Measurements from ENCODE around the gene ARMS2.

DNA sequence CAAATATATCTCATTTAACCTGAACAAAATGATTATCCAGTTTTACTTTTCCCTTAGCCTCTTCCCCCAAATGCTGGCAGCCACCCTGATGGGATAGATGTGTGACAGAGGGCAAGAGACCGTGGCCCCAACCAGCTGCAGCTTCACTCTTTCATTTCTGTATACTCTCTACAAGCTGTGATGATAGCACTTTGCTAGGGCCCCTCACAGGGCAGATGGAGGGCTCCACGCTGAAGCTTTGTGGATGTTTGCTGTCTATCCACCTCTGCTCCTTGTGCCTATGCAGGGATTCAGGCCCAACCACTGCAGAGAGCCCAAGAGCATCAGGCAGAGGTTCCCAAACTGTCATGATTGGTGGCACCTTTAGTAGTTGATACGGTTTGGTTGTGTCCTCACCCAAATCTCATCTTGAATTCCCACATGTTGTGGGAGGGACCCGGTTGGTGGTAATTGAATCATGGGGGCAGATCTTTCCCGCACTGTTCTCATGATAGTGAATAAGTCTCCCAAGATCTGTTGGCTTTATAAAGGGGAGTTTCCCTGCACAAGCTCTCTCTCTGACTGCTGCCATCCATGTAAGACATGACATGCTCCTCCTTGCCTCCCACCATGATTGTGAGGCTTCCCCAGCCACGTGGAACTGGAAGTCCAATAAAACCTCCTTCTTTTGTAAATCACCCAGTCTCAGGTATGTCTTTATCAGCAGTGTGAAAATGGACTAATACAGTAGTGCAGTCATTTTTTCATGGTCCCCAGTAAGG, 27.0 kb downstream of the ARMS2 start:
- TF ChIP-seq NFYB (CRISPR knock-in tag; conservative IDR thresholded peaks at IDR 0.05; ENCODE audit: low read depth) (no peak), CTCF (IDR thresholded peaks at IDR 0.05) (no peak), TCF7 (CRISPR knock-in tag; IDR thresholded peaks at IDR 0.05; ENCODE audit: low read depth) (no peak), E2F5 (CRISPR knock-in tag; IDR thresholded peaks at IDR 0.05) (no peak), ZSCAN18 (CRISPR knock-in tag; IDR thresholded peaks at IDR 0.05) (no peak), SMAD3 (CRISPR knock-in tag; IDR thresholded peaks at IDR 0.05; ENCODE audit: borderline replicate concordance) (no peak), ZNF532 (CRISPR knock-in tag; IDR thresholded peaks at IDR 0.05; ENCODE audit: borderline replicate concordance) (no peak), CREM (CRISPR knock-in tag; IDR thresholded peaks at IDR 0.05) (no peak)
- TF ChIP-seq, protein P1, sequence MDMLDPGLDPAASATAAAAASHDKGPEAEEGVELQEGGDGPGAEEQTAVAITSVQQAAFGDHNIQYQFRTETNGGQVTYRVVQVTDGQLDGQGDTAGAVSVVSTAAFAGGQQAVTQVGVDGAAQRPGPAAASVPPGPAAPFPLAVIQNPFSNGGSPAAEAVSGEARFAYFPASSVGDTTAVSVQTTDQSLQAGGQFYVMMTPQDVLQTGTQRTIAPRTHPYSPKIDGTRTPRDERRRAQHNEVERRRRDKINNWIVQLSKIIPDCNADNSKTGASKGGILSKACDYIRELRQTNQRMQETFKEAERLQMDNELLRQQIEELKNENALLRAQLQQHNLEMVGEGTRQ (CRISPR knock-in tag; IDR thresholded peaks at IDR 0.05) = no peak
- TF ChIP-seq, protein P2, sequence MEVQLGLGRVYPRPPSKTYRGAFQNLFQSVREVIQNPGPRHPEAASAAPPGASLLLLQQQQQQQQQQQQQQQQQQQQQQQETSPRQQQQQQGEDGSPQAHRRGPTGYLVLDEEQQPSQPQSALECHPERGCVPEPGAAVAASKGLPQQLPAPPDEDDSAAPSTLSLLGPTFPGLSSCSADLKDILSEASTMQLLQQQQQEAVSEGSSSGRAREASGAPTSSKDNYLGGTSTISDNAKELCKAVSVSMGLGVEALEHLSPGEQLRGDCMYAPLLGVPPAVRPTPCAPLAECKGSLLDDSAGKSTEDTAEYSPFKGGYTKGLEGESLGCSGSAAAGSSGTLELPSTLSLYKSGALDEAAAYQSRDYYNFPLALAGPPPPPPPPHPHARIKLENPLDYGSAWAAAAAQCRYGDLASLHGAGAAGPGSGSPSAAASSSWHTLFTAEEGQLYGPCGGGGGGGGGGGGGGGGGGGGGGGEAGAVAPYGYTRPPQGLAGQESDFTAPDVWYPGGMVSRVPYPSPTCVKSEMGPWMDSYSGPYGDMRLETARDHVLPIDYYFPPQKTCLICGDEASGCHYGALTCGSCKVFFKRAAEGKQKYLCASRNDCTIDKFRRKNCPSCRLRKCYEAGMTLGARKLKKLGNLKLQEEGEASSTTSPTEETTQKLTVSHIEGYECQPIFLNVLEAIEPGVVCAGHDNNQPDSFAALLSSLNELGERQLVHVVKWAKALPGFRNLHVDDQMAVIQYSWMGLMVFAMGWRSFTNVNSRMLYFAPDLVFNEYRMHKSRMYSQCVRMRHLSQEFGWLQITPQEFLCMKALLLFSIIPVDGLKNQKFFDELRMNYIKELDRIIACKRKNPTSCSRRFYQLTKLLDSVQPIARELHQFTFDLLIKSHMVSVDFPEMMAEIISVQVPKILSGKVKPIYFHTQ (CRISPR knock-in tag; IDR thresholded peaks at IDR 0.05) = no peak
